GM13976 (cell line): Measurements from ENCODE around the gene SAP130.

Source experiments
- DNase-seq: peaks from one replicate; pipeline ENCODE4 v3.0.0; 2012; ENCODE audit warnings: low spot score
- CTCF ChIP-seq: IDR thresholded peaks from 2 replicates; pipeline ENCODE4 v1.5.1; 2012; ENCODE audit warnings: borderline replicate concordance, mild to moderate bottlenecking; ENCODE audit not compliant: insufficient read depth; ENCODE audit errors: extremely low read depth, missing control alignments, control extremely low read depth
- in situ Hi-C: fragments of 300-500 bp; cut with MboI; formaldehyde crosslinking; loops from one replicate; pipeline ENCODE4 v1.12.0; 2022; ENCODE audit warnings: low sequenced_read_pairs, mixed read lengths, inconsistent platforms; ENCODE audit not compliant: unreplicated experiment

Gene SAP130

GRCh38 chr2:127935337-127935736, 92.5 kb downstream of the SAP130 start:
- no peak for TF ChIP-seq CTCF
- no peak for DNase-seq
- in situ Hi-C loops, result no loop called here

- in situ Hi-C loops, result no loop called here
- DNase-seq, result no peak
- TF ChIP-seq CTCF, result no peak
Observed at GRCh38 chr2:127932199-127932876, 95.5 kb downstream of the SAP130 start.

- in situ Hi-C loops, result no loop called here
- no peak for DNase-seq
- TF ChIP-seq CTCF, result no peak
Observed at GRCh38 chr2:127929449-127929848, 98.4 kb downstream of the SAP130 start.

GRCh38 chr2:127927384-127927783, 100.5 kb downstream of the SAP130 start:
- DNase-seq, result no peak
- TF ChIP-seq CTCF, result no peak
- in situ Hi-C loops, result no loop called here

GRCh38 chr2:127917916-127918315, 109.9 kb downstream of the SAP130 start:
- in situ Hi-C loops, result no loop called here
- no peak for TF ChIP-seq CTCF
- DNase-seq, result no peak

- no peak for DNase-seq
- TF ChIP-seq CTCF, result no peak
- in situ Hi-C loops, result no loop called here
Observed at GRCh38 chr2:127913808-127914457, 113.9 kb downstream of the SAP130 start.

GRCh38 chr2:127911737-127912136, 116.1 kb downstream of the SAP130 start:
- in situ Hi-C loops, result no loop called here
- no peak for TF ChIP-seq CTCF
- DNase-seq, result no peak
